Esophagus muscularis mucosa (tissue), 4 donors: Measurements from ENCODE around the gene MYH7.

ENCODE experiments used
- CTCF ChIP-seq, 3 experiments: fragments of 200-600 bp in 2 of 3; fragments of 450-650 bp in 1 of 3; sonication (generic) in 2 of 3; IDR thresholded peaks; one replicate each; pipeline ENCODE4 v1.5.1; 2017 to 2019; ENCODE audit warnings: antibody characterized with exemption in 3 of 3, mild to moderate bottlenecking in 2 of 3, moderate library complexity in 1 of 3
- EP300 ChIP-seq: sonication (generic); formaldehyde crosslinking; IDR thresholded peaks from one replicate; pipeline ENCODE4 v1.6.1; 2017; ENCODE audit warnings: antibody characterized with exemption
- POLR2A ChIP-seq: fragments of 450-650 bp; IDR thresholded peaks from one replicate; pipeline ENCODE4 v1.6.1; 2017; ENCODE audit warnings: antibody characterized with exemption, moderate library complexity, mild to moderate bottlenecking, low read depth
- POLR2AphosphoS5 ChIP-seq, 2 donors: sonication (generic); formaldehyde crosslinking; IDR thresholded peaks; one replicate each; pipeline ENCODE4 v1.6.1; 2017; ENCODE audit warnings: antibody characterized with exemption in 2 of 2

- TF ChIP-seq POLR2AphosphoS5 (IDR thresholded peaks at IDR 0.05) (no peak), CTCF (IDR thresholded peaks at IDR 0.05) (no peak), POLR2A (no peak), EP300 (no peak)
Measured at GRCh38 chr14:23443411-23443812, 8.0 kb upstream of the MYH7 start.
